Measurements from ENCODE around the gene CSNK1D. TPM values are rescaled to one million over a fixed set of nuclear protein-coding genes. Genes with fewer than 3 reads are reported as not detected.

CSNK1D gene
- total RNA-seq, 1 donor from 2014 or later, result 86.8 TPM

DNA sequence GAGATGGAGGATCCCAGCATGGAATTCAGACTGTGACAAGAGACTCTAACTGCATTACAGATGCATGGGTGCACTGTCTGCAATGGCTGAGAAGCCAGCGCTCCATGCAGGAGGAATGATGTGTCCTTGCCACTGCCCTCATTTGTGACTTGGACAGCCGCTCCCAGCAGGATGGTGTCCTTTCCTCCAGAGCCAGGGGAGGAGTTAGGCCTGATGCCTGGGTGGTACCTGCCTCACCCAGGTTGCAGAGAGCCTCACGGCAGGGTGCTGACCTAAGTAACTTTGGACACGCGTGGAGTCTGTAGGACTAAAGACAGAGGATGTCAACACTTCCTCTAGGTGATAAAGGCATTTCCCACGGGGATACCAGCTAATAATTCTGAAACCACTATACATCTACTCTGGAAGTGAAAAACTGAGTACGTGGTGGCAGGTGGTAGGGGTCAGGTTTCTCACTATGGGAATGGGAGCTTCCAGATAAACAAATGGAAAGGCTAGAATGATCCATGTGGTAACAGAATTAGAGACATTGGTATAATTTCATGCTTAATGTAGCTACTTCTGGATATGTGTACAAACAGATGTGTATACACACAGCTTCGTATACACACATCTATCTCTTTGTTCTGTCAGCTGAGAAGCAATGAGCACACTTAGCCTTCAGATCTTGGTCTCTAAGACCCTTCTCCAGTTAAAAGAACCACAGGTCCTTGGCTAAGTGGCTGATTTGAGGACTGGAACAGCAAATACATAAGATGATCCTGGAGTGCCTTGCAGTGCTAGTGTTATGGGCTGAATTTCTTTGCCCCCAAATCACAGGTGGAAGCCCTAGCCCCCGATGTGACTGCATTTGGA lies 13.7 kb upstream of the CSNK1D start:
- H3K27me3 ChIP-seq, result no peaks in the 10 kb centered on the region
- no peak for DNase-seq (ENCODE audit: low spot score in 2 of 2)
- no peaks in the 10 kb centered on the region for H3K9me3 ChIP-seq
- H3K4me3 ChIP-seq, result no peak overlapping the region
- TF ChIP-seq, protein P1, sequence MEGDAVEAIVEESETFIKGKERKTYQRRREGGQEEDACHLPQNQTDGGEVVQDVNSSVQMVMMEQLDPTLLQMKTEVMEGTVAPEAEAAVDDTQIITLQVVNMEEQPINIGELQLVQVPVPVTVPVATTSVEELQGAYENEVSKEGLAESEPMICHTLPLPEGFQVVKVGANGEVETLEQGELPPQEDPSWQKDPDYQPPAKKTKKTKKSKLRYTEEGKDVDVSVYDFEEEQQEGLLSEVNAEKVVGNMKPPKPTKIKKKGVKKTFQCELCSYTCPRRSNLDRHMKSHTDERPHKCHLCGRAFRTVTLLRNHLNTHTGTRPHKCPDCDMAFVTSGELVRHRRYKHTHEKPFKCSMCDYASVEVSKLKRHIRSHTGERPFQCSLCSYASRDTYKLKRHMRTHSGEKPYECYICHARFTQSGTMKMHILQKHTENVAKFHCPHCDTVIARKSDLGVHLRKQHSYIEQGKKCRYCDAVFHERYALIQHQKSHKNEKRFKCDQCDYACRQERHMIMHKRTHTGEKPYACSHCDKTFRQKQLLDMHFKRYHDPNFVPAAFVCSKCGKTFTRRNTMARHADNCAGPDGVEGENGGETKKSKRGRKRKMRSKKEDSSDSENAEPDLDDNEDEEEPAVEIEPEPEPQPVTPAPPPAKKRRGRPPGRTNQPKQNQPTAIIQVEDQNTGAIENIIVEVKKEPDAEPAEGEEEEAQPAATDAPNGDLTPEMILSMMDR (IDR thresholded peaks at IDR 0.05), result no peak
- intact Hi-C loops (cut with DNase I), result no loop called here
- H3K27ac ChIP-seq, result no peak overlapping the region
- no peaks in the 10 kb centered on the region for H3K36me3 ChIP-seq
- peaks cover 0 to 3% of the 10 kb centered on the region in 2 donors for H3K4me1 ChIP-seq

DNA sequence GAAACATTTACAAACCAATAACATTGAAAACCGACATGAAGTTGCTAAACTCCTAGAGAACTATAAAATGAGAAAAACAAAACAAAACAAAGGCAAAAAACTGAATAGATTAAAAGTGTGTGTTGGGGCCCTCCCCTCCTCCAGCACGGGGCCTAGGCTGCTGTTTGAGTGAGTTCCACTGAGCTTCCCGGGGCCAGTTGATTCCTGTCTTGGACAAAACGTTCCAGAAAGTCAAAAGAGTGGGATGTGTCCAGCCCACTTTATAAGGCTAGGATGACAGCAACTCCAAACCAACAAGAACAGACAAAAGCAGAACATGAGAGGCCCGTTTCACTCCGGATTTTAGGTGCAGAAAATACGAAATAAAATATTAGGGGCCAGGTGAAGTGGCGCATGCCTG lies 11.6 kb upstream of the CSNK1D start:
- H3K27ac ChIP-seq, result no peak overlapping the region
- H3K9me3 ChIP-seq, result no peaks in the 10 kb centered on the region
- no peaks in the 10 kb centered on the region for H3K36me3 ChIP-seq
- no peaks in the 10 kb centered on the region for H3K4me1 ChIP-seq
- no peaks in the 10 kb centered on the region for H3K27me3 ChIP-seq
- H3K4me3 ChIP-seq, result no peak overlapping the region
- DNase-seq (ENCODE audit: low spot score in 2 of 2), result no peak
- TF ChIP-seq, protein P1 (IDR thresholded peaks at IDR 0.05), result no peak
- intact Hi-C loops (cut with DNase I), result no loop called here

DNA sequence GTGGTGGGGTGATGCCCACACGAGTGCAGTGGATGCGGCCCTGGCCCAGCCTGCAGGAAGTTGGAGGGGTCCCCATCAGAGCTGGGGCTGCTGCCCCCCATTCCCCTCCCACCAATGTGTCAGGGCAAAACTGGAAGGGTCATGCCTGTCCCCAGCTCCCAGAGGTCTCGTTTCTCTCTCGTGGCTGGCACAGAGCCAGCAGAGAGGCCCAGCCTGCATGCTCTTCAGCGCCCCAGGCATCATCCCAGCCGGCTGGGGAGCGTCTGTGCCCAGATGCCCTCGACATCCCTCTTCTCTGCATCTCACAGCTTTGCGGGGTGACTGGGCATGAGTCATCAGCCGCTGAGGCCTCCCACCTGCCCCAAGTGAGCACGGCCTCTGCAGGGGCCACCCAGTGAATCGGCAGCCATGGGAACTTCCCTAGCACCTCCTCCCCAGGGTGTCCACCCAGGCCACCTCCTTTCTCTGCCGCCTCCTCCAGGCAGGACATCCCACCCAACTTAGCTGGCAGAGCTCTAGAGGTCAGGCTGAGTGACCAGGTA lies 9.8 kb upstream of the CSNK1D start:
- Histone ChIP-seq H3K27ac (no peak overlapping the region), H3K4me1 (no peaks in the 10 kb centered on the region), H3K36me3 (no peaks in the 10 kb centered on the region), H3K4me3 (no peak overlapping the region), H3K27me3 (no peaks in the 10 kb centered on the region), H3K9me3 (no peaks in the 10 kb centered on the region)
- intact Hi-C loops (cut with DNase I), result no loop called here
- TF ChIP-seq, protein P1 (IDR thresholded peaks at IDR 0.05), result no peak
- no peak for DNase-seq (ENCODE audit: low spot score in 2 of 2)

- Histone ChIP-seq H3K36me3 (no peaks in the 10 kb centered on the region), H3K27ac (no peak overlapping the region), H3K9me3 (no peaks in the 10 kb centered on the region), H3K4me1 (no peaks in the 10 kb centered on the region), H3K27me3 (no peaks in the 10 kb centered on the region), H3K4me3 (no peak overlapping the region)
- intact Hi-C loops (cut with DNase I), result no loop called here
- TF ChIP-seq, protein P1 (IDR thresholded peaks at IDR 0.05), result no peak
- no peak for DNase-seq (ENCODE audit: low spot score in 2 of 2)
These were observed 9.0 kb upstream of the CSNK1D start for GRCh38 chr17:82282239-82283207.

DNA sequence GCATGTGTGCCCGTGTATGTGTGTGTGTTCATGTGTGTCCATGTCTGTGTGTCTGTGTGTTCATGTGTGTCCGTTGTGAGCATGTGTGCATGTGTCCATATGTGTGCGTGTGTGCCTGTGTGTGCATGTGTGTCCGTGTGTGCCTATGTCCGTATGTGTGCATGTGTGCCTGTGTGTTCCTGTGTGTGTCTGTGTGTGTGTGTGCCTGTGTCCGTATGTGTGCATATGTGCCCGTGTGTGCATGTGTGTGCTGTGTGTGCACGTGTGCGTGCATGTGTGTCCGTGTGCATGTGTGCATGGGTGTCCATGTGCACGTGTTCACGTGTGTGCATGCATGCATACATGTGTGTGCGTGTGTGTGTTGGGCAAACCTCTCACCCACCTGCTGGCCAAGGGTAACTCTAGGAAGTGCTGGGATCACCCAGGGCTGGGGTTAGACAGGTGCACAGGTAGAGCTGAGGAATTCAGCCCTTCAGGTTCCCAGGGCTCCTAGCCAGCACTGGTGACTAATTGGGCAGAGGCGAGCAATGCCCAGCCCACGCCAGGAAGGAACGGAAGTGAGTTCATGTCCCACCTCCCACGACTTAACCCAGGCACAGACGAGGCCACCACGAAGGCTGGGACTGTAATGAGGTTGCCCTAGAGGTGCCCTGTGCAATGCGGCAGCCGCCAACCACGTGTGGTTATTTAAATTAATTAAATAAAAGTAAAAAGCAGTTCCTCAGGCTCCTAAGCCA lies 8.2 kb upstream of the CSNK1D start:
- TF ChIP-seq, protein P1 (IDR thresholded peaks at IDR 0.05), result no peak
- Histone ChIP-seq H3K4me3 (no peak overlapping the region), H3K9me3 (no peaks in the 10 kb centered on the region), H3K27ac (no peak overlapping the region), H3K36me3 (no peaks in the 10 kb centered on the region), H3K4me1 (no peaks in the 10 kb centered on the region), H3K27me3 (no peaks in the 10 kb centered on the region)
- intact Hi-C loops (cut with DNase I), result no loop called here
- DNase-seq (ENCODE audit: low spot score in 2 of 2), result no peak
